GM11168 (cell line): ENCODE measurements around the gene MOK.
"Not testable (repeated sequence)": the region's sequence is repeated elsewhere in the genome, so short reads cannot be mapped to it uniquely, and the experiment has no call there.

Source experiments
- in situ Hi-C: fragments of 300-500 bp; cut with MboI; formaldehyde crosslinking; loops from one replicate; pipeline ENCODE4 v1.12.0; 2022; ENCODE audit warnings: low sequenced_read_pairs; ENCODE audit not compliant: unreplicated experiment

The MOK gene

GRCh38 chr14:102252834-102253801 lies 51.8 kb downstream of the MOK start:
- in situ Hi-C loops: no loop called here

GRCh38 chr14:102251161-102251560 lies 53.8 kb downstream of the MOK start:
- in situ Hi-C loops: no loop called here

- in situ Hi-C loops: no loop called here
Measured at GRCh38 chr14:102250636-102251035, 54.3 kb downstream of the MOK start.

- in situ Hi-C loops: no loop called here
Measured at GRCh38 chr14:102249981-102250380, 55.0 kb downstream of the MOK start.

- in situ Hi-C loops: no loop called here
Measured at GRCh38 chr14:102249041-102249440, 55.9 kb downstream of the MOK start.

- in situ Hi-C loops: no loop called here
Measured at GRCh38 chr14:102248121-102248520, 56.8 kb downstream of the MOK start.

GRCh38 chr14:102246071-102246470 lies 58.9 kb downstream of the MOK start:
- in situ Hi-C loops: no loop called here

- in situ Hi-C loops: not testable (repeated sequence)
Measured at GRCh38 chr14:102243795-102244194, 61.2 kb downstream of the MOK start.

GRCh38 chr14:102241147-102241546 lies 63.8 kb downstream of the MOK start:
- in situ Hi-C loops: no loop called here

- in situ Hi-C loops: not testable (repeated sequence)
Measured at GRCh38 chr14:102240481-102240880, 64.5 kb downstream of the MOK start.

GRCh38 chr14:102239231-102239630 lies 65.7 kb downstream of the MOK start:
- in situ Hi-C loops: no loop called here

- in situ Hi-C loops: no loop called here
Measured at GRCh38 chr14:102238766-102239165, 66.2 kb downstream of the MOK start.

GRCh38 chr14:102238131-102238530 lies 66.8 kb downstream of the MOK start:
- in situ Hi-C loops: no loop called here

GRCh38 chr14:102236026-102236425 lies 68.9 kb downstream of the MOK start:
- in situ Hi-C loops: no loop called here

GRCh38 chr14:102235275-102235897 lies 69.6 kb downstream of the MOK start:
- in situ Hi-C loops: no loop called here

- in situ Hi-C loops: no loop called here
Measured at GRCh38 chr14:102234331-102235264, 70.4 kb downstream of the MOK start.

GRCh38 chr14:102233081-102233480 lies 71.9 kb downstream of the MOK start:
- in situ Hi-C loops: no loop called here

- in situ Hi-C loops: no loop called here
Measured at GRCh38 chr14:102232348-102232625, 72.7 kb downstream of the MOK start.

- in situ Hi-C loops: no loop called here
Measured at GRCh38 chr14:102231476-102232347, 73.3 kb downstream of the MOK start.
